ENCODE measurements around the gene PTF1A.

Gene PTF1A

DNA sequence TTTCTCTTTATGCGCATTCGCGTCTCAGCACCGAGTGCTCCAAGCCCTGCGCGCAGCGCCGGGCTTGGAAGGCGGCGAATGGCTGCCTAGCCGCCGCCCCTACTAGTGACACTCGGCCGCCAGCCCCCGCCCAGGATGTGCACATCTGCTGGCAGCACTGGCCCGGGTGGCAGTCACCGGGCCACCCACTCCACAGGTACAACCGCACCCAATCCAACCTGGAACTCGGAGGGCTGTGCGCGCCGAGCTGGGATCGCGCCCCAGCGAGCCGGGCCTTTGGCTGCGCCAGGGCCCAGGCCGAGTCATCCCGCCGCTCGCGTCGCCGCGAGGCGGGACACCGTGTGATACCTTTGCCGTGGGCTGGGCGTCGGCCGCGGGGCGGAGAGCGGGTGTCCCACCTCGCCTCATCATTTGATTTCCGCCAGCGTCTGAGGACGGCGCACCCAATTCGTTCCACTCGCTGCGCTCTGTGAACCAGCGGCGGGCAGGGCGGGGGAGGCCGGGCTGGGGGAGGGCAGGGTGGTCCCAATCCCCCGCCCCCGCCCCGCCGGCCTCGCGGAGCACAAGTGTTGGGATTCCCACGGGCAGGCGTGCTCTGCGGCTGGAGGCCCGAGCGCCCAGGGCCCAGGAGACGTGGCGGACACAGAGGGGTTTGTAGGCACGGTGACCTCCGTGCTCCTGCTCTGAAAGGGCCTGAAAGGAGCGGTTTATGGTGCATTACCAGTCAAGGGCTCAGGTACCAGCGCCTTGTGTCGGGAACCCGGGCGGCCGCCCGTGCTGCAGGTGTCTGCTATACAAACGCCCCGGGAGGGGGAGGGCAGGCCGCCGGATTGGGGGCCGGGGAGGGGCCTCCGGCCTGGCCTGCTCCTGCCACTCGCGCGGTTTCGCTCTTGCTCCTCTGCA, 17.8 kb upstream of the PTF1A start:
- H3K4me2 ChIP-seq (ENCODE audit: low read length), result no peak overlapping the region
- no peak overlapping the region for H2AFZ ChIP-seq (ENCODE audit: low read depth, low read length)
- TF ChIP-seq CTCF (IDR thresholded peaks at IDR 0.05; ENCODE audit: low read depth, low read length) (no peak), EZH2phosphoT487 (IDR thresholded peaks at IDR 0.05; ENCODE audit: low read depth) (no peak)
- no peaks in the 10 kb centered on the region for H3K79me2 ChIP-seq (ENCODE audit: low read length)
- H3K9me3 ChIP-seq (ENCODE audit: insufficient read depth, low read length), result no peaks in the 10 kb centered on the region
- no peak overlapping the region for H3K4me3 ChIP-seq (ENCODE audit: low read length)
- no peaks in the 10 kb centered on the region for H3K36me3 ChIP-seq (replicated peaks; ENCODE audit: low read depth, low read length)
- no peaks in the 10 kb centered on the region for H3K27me3 ChIP-seq (ENCODE audit: low read depth, low read length)
- no peaks in the 10 kb centered on the region for H3K4me1 ChIP-seq (ENCODE audit: low read length)
- no peaks in the 10 kb centered on the region for H4K20me1 ChIP-seq (ENCODE audit: insufficient read depth, low read length)
- no peak overlapping the region for H3K9ac ChIP-seq (ENCODE audit: low read length)
- H3K27ac ChIP-seq (ENCODE audit: low read length), result no peak overlapping the region

DNA sequence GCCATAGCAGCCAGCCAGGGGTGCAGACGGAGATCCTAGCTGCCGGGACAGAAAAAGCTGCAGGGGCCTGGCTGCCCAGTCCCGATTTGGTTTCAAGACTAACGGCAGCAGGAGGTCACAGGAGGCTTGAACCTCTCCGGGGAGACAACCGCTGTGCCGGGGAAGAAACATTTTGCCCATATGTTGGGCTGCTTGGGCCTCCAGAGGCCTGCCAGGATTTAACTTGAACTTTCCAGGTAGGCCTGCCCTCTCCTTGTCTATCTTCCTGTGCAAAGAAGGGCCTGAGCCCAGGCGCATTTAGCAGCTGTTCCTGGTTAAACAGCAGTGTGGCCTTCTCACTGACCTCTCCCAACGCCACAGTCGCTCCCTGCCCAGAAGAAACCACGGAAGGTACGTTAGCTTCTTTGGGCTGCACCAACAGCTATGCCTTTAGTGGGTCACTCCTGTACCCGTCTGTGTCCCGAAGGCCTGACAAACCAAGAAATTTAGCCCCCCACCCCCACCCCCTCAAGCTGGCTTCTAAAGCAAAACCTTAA, 17.1 kb upstream of the PTF1A start:
- Histone ChIP-seq H3K9me3 (ENCODE audit: insufficient read depth, low read length) (no peaks in the 10 kb centered on the region), H2AFZ (ENCODE audit: low read depth, low read length) (no peak overlapping the region), H3K27me3 (ENCODE audit: low read depth, low read length) (no peaks in the 10 kb centered on the region), H3K4me2 (ENCODE audit: low read length) (no peak overlapping the region), H4K20me1 (ENCODE audit: insufficient read depth, low read length) (no peaks in the 10 kb centered on the region), H3K27ac (ENCODE audit: low read length) (no peak overlapping the region), H3K4me3 (ENCODE audit: low read length) (no peak overlapping the region), H3K79me2 (ENCODE audit: low read length) (no peaks in the 10 kb centered on the region), H3K9ac (ENCODE audit: low read length) (no peak overlapping the region), H3K4me1 (ENCODE audit: low read length) (no peaks in the 10 kb centered on the region), H3K36me3 (replicated peaks; ENCODE audit: low read depth, low read length) (no peaks in the 10 kb centered on the region)
- TF ChIP-seq CTCF (IDR thresholded peaks at IDR 0.05; ENCODE audit: low read depth, low read length) (no peak), EZH2phosphoT487 (IDR thresholded peaks at IDR 0.05; ENCODE audit: low read depth) (no peak)

DNA sequence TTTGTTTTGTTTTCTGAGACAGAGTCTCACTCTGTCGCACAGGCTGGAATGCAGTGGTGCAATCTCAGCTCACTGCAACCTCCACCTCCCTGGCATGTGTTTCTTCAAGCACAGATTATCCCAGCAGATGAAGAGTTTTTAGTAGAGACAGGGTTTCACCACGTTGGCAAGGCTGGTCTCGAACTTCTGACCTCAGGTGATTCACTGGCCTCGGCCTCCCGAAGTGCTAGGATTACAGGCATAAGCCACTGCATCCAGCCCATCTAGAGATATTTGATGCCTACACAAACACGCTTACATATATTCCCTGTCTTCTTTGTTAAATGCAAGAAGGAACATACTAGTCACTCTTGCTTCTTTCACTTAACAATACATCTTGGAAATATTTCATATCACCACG, 5.9 kb upstream of the PTF1A start:
- Histone ChIP-seq H3K4me3 (ENCODE audit: low read length) (no peak overlapping the region), H4K20me1 (ENCODE audit: insufficient read depth, low read length) (no peaks in the 10 kb centered on the region), H3K36me3 (replicated peaks; ENCODE audit: low read depth, low read length) (no peaks in the 10 kb centered on the region), H3K27me3 (ENCODE audit: low read depth, low read length) (no peaks in the 10 kb centered on the region), H3K4me2 (ENCODE audit: low read length) (no peak overlapping the region), H3K79me2 (ENCODE audit: low read length) (no peaks in the 10 kb centered on the region), H3K4me1 (ENCODE audit: low read length) (no peaks in the 10 kb centered on the region), H2AFZ (ENCODE audit: low read depth, low read length) (no peak overlapping the region), H3K9ac (ENCODE audit: low read length) (no peak overlapping the region), H3K9me3 (ENCODE audit: insufficient read depth, low read length) (no peaks in the 10 kb centered on the region), H3K27ac (ENCODE audit: low read length) (no peak overlapping the region)
- TF ChIP-seq EZH2phosphoT487 (IDR thresholded peaks at IDR 0.05; ENCODE audit: low read depth) (no peak), CTCF (IDR thresholded peaks at IDR 0.05; ENCODE audit: low read depth, low read length) (no peak)

- no peaks in the 10 kb centered on the region for H3K4me1 ChIP-seq (ENCODE audit: low read length)
- no peaks in the 10 kb centered on the region for H3K79me2 ChIP-seq (ENCODE audit: low read length)
- H3K4me3 ChIP-seq (ENCODE audit: low read length), result no peak overlapping the region
- no peaks in the 10 kb centered on the region for H4K20me1 ChIP-seq (ENCODE audit: insufficient read depth, low read length)
- no peak overlapping the region for H3K9ac ChIP-seq (ENCODE audit: low read length)
- H3K27ac ChIP-seq (ENCODE audit: low read length), result no peak overlapping the region
- TF ChIP-seq CTCF (IDR thresholded peaks at IDR 0.05; ENCODE audit: low read depth, low read length) (no peak), EZH2phosphoT487 (IDR thresholded peaks at IDR 0.05; ENCODE audit: low read depth) (no peak)
- H3K9me3 ChIP-seq (ENCODE audit: insufficient read depth, low read length), result no peaks in the 10 kb centered on the region
- H3K4me2 ChIP-seq (ENCODE audit: low read length), result no peak overlapping the region
- H3K27me3 ChIP-seq (ENCODE audit: low read depth, low read length), result no peaks in the 10 kb centered on the region
- no peaks in the 10 kb centered on the region for H3K36me3 ChIP-seq (replicated peaks; ENCODE audit: low read depth, low read length)
- H2AFZ ChIP-seq (ENCODE audit: low read depth, low read length), result no peak overlapping the region
Measured at GRCh38 chr10:23186697-23187096, 5.4 kb upstream of the PTF1A start.
